Bronchial smooth muscle cell (primary cell): ENCODE data around the gene ST14. TPM values are rescaled to one million over a fixed set of nuclear protein-coding genes. Genes with fewer than 3 reads are reported as not detected.

ENCODE experiments used
- total RNA-seq: library from RNA; depleted of rRNA; stranded (reverse); fragments of >200 nt; gene quantifications from 2 replicates; pipeline ENCODE4 v1.2.1, GENCODE V29; 2014

Gene ST14
- under 0.01 and 0.09 TPM in 2 replicates for total RNA-seq

DNA sequence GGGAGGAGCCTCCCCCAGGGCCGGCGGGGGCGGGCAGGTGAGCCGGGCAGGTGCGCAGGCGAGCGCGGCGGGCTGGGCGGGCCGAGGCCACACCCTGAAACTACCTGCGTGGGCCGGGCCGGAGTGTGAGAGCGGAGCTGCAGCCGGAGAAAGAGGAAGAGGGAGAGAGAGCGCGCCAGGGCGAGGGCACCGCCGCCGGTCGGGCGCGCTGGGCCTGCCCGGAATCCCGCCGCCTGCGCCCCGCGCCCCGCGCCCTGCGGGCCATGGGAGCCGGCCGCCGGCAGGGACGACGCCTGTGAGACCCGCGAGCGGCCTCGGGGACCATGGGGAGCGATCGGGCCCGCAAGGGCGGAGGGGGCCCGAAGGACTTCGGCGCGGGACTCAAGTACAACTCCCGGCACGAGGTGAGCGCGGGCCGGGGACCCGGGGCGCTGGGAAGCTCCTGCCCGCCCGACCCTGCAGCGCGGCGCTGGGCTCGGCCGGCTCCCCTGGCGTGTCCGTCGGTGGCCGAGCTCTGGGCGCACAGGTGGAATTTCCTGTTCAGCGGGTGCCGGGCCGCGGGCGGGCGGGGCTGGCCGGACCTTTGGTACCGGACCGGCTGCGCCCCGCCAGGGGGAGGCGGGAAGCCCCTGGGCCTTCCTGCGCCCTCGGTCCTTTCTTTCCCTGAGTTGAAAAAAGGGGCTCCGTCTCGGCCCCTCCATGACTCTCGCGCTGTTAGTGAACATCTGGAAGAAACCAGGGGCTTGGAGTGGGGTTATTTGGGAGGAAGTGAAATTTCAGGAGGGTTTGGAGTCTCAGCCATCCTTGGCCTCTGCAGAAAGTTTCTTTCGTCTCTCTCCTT lies at the start of gene ST14:
ST14 (plus strand) TSS at position 126 of the 841 bp plus-strand sequence; CDS start at position 324, 198 bp downstream.

Other genes with a start within 250 kb of the ST14 start
- 2.8 and 3.1 TPM in 2 replicates for gene PRDM10, start 156.9 kb upstream of the ST14 start, total RNA-seq
- 515 and 720 TPM in 2 replicates for gene APLP2, start 89.9 kb upstream of the ST14 start, total RNA-seq
- gene ZBTB44, start 155.1 kb downstream of the ST14 start, total RNA-seq, result 14.0 and 32.0 TPM in 2 replicates